Ovary (tissue), 9 donors: ENCODE measurements around the gene RPUSD3. TPM values are rescaled to one million over a fixed set of nuclear protein-coding genes. Genes with fewer than 3 reads are reported as not detected.
A peak's percentile ranks its signal among the peaks of the same experiment; 100 is the strongest.

ENCODE experiments used
- DNase-seq, 5 donors: peaks; one replicate each; pipeline ENCODE4 v3.0.0-alpha.2; 2019 to 2020
- H3K27ac ChIP-seq, 2 donors: fragments of 200-600 bp; one replicate each; pipeline versions ENCODE4 v1.5.1 to v1.8.0; 2019 to 2022
- H3K27me3 ChIP-seq: fragments of 200-600 bp; one replicate; pipeline ENCODE4 v1.8.0; 2022
- H3K36me3 ChIP-seq: fragments of 200-600 bp; sonication (generic); one replicate; pipeline ENCODE4 v1.5.1; 2019
- H3K4me1 ChIP-seq: one replicate; pipeline ENCODE4 v1.8.1; 2013; ENCODE audit warnings: mild to moderate bottlenecking, moderate library complexity; ENCODE audit not compliant: insufficient read depth
- H3K4me3 ChIP-seq: fragments of 200-600 bp; sonication (generic); one replicate; pipeline ENCODE4 v1.5.1; 2017
- H3K9me3 ChIP-seq, 2 donors: fragments of 200-600 bp in 1 of 2; sonication (generic) in 1 of 2; one replicate each; pipeline versions ENCODE4 v1.5.1 to v1.8.1; 2013 to 2019; ENCODE audit warnings: mild to moderate bottlenecking in 1 of 2, moderate library complexity in 1 of 2
- EP300 ChIP-seq: sonication (generic); formaldehyde crosslinking; IDR thresholded peaks from one replicate; pipeline ENCODE4 v1.6.1; 2017; ENCODE audit warnings: antibody characterized with exemption
- POLR2A ChIP-seq: fragments of 450-650 bp; IDR thresholded peaks from one replicate; pipeline ENCODE4 v1.6.1; 2017; ENCODE audit warnings: antibody characterized with exemption, mild to moderate bottlenecking, moderate library complexity
- WGBS, 3 donors: extraction: QIAGEN DNeasy Blood & Tissue Kit in 1 of 3; methylation state at CpG; one replicate each; pipeline versions ENCODE4 v1.1.5 to v1.1.7; 2013 to 2017; 5-methylcytosine and 5-hydroxymethylcytosine counted together
- intact Hi-C, 4 donors: fragments of 100-400 bp; cut with DNase I; formaldehyde crosslinking; loops; one replicate each; pipeline versions ENCODE4 v1.11.0 to v1.15.1; 2022 to 2023
- polyA plus RNA-seq, 2 donors: library from polyadenylated mRNA; stranded (reverse); fragments of 200-250 nt in 1 of 2; fragments of 350-450 nt in 1 of 2; fragmentation: Illumina TruSeq in 1 of 2; extraction: RNeasy Lipid Tissue Mini Kit (QIAGEN cat#74804) in 1 of 2; gene quantifications; one replicate each; pipeline ENCODE4 v1.2.3, GENCODE V29; 2013 to 2014
- total RNA-seq, 7 donors: library from RNA; depleted of rRNA in 2 of 7; stranded (reverse); fragments of >200 nt in 2 of 7; fragmentation: NEBNext Ultra II Directional in 3 of 7; extraction: Animal tissue kit (Norgen Biotek cat#: 25700) in 3 of 7; gene quantifications; one replicate each; pipeline versions ENCODE4 v1.1.0 to v1.2.4, GENCODE V29; 2016 to 2023
- TF ChIP-seq, protein P1 (sequence below), 3 donors: fragments of 450-650 bp in 2 of 3; fragments of 200-600 bp in 1 of 3; IDR thresholded peaks; one replicate each; pipeline versions ENCODE4 v1.5.1 to v1.8.0; 2016 to 2022; ENCODE audit warnings: antibody characterized with exemption in 3 of 3, mild to moderate bottlenecking in 1 of 3
- donor health status: DM: no; HTN: no; CAD: no; lungs with moderate emphysema.
- donor health status: DM: no; HTN: no; CAD: no.
- donor health status: Bipolar disorder and iron deficiency.
- donor health status: DM: yes; HTN: yes; CAD: no.
- donor health status: DM: no; HTN: no; CAD: no.
- donor health status: DM: yes; HTN: yes; CAD: no.

RPUSD3 gene
- total and polyA plus RNA-seq, 9 donors, result 19.4 to 32.2 (median 26.8) TPM

DNA sequence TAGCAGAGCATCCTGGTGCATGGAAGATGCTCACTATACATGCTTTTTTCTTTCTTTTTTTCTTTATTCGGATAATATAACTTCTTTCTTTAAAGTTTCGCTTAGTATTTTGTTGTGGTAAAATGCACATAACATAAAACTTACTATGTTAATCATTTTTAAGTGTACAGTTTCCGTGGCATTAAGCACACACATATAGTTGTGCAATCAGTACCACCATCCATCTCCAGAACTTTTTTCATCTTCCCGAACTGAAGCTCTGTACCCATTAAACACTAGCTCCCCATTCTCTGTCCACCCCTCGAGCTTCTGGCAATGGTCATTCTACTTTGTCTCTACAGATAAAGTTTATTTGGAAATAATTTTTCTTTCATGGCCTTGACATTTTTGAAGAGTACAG lies 45.6 kb upstream of the RPUSD3 start:
- Histone ChIP-seq H3K4me3 (no peak overlapping the region), H3K36me3 (no peaks in the 10 kb centered on the region), H3K27ac (peak overlapping the region in 1 of 2 donors; percentile 86), H3K4me1 (peaks cover 5% of the 10 kb centered on the region), H3K27me3 (no peaks in the 10 kb centered on the region), H3K9me3 (no peaks in the 10 kb centered on the region)
- 48 to 54% (median 52%) methylated on average over 5 of the region's 5 CpGs for WGBS, 3 donors
- TF ChIP-seq, protein P1, sequence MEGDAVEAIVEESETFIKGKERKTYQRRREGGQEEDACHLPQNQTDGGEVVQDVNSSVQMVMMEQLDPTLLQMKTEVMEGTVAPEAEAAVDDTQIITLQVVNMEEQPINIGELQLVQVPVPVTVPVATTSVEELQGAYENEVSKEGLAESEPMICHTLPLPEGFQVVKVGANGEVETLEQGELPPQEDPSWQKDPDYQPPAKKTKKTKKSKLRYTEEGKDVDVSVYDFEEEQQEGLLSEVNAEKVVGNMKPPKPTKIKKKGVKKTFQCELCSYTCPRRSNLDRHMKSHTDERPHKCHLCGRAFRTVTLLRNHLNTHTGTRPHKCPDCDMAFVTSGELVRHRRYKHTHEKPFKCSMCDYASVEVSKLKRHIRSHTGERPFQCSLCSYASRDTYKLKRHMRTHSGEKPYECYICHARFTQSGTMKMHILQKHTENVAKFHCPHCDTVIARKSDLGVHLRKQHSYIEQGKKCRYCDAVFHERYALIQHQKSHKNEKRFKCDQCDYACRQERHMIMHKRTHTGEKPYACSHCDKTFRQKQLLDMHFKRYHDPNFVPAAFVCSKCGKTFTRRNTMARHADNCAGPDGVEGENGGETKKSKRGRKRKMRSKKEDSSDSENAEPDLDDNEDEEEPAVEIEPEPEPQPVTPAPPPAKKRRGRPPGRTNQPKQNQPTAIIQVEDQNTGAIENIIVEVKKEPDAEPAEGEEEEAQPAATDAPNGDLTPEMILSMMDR (IDR thresholded peaks at IDR 0.05), result no peak
- TF ChIP-seq POLR2A, result no peak
- TF ChIP-seq EP300, result no peak
- DNase-seq, result no peak
- intact Hi-C loops, result loop anchor here in 1 of 4 donors (2.0 kb wide), 1 partner anchor 23 kb away; no protein-coding TSS in a partner anchor

DNA sequence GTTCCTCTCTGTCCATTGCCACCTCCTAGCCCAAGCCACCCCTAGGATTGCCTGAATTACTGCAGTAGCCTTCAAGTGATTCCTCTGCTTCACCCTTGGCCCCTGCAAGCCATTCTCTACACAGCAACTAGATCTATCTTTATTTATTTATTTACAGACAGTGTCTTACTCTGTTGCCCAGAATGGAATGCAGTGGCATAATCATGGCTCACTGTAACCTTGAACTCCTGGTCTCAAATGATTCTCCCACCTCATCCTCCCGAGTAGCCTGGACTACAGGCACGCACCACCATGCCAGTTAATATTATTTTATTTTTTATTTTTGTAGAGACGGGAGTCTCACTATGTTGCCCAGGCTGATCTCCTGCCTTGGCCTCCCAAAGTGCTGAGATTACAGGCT lies 44.7 kb upstream of the RPUSD3 start:
- H3K4me3 ChIP-seq, result no peak overlapping the region
- WGBS, 3 donors, result 62 to 76% (median 69%) methylated on average over 3 of the region's 3 CpGs
- no peak for DNase-seq
- TF ChIP-seq, protein P1 (IDR thresholded peaks at IDR 0.05), result no peak
- no peak for TF ChIP-seq POLR2A
- TF ChIP-seq EP300, result no peak
- H3K27ac ChIP-seq, result no peak overlapping the region
- H3K27me3 ChIP-seq, result no peaks in the 10 kb centered on the region
- H3K9me3 ChIP-seq, result no peaks in the 10 kb centered on the region
- H3K36me3 ChIP-seq, result no peaks in the 10 kb centered on the region
- H3K4me1 ChIP-seq, result peaks cover 4% of the 10 kb centered on the region
- intact Hi-C loops, result loop anchor here in 1 of 4 donors (2.0 kb wide), 1 partner anchor 22 kb away; no protein-coding TSS in a partner anchor

DNA sequence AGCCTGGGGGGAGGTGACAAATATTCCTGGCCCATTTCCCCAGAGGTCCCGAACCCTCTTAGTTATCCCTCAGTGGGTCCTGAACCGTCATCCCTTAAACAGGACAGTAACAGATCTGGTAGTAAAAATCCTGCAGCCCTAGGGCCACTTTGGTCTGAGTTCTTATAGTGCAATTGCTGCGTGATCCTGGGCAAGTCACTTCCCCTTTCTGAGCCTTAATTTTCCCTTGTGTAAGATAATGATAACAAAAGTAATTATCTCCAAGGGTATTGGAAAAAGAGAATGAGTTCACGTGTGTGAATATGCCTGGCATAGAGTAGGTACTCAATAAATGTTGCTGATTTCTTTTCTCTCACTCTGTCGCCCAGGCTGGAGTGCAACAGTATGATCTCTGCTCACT lies 43.7 kb upstream of the RPUSD3 start:
- no peak for DNase-seq
- 86 to 92% (median 87%) methylated on average over 5 of the region's 5 CpGs for WGBS, 3 donors
- H3K4me1 ChIP-seq, result peaks cover 4% of the 10 kb centered on the region
- no peaks in the 10 kb centered on the region for H3K27me3 ChIP-seq
- intact Hi-C loops, result no loop called here
- no peak overlapping the region for H3K4me3 ChIP-seq
- no peaks in the 10 kb centered on the region for H3K36me3 ChIP-seq
- no peak overlapping the region for H3K27ac ChIP-seq
- no peak for TF ChIP-seq EP300
- no peak for TF ChIP-seq POLR2A
- TF ChIP-seq, protein P1 (IDR thresholded peaks at IDR 0.05), result no peak
- no peaks in the 10 kb centered on the region for H3K9me3 ChIP-seq

DNA sequence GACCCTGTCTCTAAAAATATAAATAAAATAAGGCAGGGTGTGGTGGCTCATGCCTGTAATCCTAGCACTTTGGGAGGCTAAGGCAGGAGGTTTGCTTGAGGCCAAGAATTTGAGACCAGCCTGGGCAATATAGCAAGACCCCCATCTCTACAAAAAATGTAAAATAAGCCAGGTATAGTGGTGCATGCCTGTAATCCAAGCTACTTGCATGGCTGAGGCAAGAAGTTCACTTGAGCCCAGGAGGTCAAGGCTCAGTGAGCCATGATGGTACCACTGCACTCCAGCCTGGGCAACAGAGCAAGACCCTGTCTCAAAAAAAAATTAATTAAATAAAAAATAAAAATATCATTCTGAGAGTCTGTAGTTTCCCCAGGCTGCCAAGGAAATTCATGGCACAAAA lies 42.5 kb upstream of the RPUSD3 start:
- H3K27me3 ChIP-seq, result no peaks in the 10 kb centered on the region
- intact Hi-C loops, result no loop called here
- TF ChIP-seq, protein P1 (IDR thresholded peaks at IDR 0.05), result no peak
- TF ChIP-seq EP300, result no peak
- no peak for TF ChIP-seq POLR2A
- H3K9me3 ChIP-seq, result no peaks in the 10 kb centered on the region
- no peak overlapping the region for H3K4me3 ChIP-seq
- H3K4me1 ChIP-seq, result peaks cover 3% of the 10 kb centered on the region
- no peak overlapping the region for H3K27ac ChIP-seq
- no peaks in the 10 kb centered on the region for H3K36me3 ChIP-seq
- no peak for DNase-seq
